GOT3 (cell line): Measurements from ENCODE around the gene TAF1B.
"Not testable (repeated sequence)": the region's sequence is repeated elsewhere in the genome, so short reads cannot be mapped to it uniquely, and the experiment has no call there.

Experiments
- DNase-seq: peaks from one replicate; lab custom pipeline; 2025; ENCODE audit warnings: mixed read lengths; lab: John Stamatoyannopoulos, UW

TAF1B gene

DNA sequence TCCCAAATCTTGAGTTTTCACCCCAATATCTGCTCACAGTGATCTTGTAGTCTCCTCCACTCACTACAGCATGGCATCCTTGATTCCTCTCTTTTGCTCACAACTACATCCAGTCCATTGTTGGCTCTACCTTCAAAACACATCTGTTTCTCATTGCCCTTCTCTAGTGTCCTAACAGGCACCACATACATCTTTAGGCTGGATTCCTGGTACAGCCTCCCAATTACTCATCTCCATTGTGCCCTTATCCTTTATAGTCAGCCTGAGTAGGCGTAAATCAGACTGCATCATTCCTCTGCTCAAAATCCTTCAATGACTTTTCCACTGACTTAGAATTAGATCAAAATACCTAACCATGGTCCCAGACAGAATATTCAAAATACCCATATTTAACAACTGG, 10.7 kb upstream of the TAF1B start:
- DNase-seq = no peak

DNA sequence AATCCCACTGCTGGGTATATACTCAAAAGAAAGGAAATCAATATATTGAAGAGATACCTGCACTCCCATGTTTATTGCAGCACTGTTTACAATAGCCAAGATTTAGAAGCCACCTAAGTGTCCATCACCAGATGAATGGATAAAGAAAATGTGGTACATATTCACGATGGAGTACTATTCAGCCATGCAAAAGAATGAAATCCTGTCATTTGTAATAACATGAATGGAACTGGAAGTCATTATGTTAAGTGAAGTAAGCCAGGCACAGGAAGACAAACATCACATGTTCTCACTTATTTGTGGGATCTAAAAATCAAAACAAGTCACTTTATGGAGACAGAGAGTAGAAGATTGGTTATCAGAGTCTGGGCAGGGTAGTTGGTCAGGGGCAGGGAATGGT, 8.2 kb upstream of the TAF1B start:
- DNase-seq = not testable (repeated sequence)

DNA sequence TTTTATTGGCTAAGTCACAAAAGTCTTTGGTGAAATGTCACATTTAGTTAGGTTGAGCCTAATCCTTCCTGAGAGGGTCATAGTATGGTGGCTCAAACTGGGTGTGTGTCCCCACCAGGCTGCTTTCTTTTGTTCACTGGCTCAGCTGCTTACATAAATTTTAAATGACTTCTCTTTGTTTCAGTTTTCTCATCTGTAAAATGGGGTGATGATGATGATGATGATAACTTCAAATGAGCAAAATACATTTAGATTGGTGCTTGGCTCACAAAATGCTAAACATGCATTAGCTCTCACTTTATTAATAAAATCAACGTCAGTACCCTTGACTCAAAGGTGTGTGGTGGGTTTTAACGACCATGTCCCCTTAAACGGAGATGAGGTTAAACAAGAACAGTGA, 7.2 kb upstream of the TAF1B start:
- DNase-seq = no peak

DNA sequence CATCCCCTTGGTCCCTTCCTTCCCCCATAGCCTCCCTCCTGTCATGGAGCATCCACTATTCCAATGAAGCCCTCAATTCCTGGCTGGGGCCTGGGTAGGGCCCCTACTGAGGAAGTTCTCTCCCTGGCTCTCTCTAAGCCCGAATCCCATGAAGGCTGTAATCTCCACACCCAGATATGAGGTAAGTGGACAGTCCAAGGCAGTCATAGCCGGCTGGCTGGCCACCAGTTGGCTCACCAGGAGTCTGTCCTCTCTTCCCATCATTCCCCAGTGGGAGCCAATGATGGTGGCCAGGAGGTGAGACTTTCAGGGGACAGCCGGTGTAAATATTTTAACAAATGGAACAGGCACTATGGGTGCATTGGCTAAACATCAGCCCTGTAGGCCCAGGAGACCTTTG, 6.8 kb upstream of the TAF1B start:
- DNase-seq = no peak

DNA sequence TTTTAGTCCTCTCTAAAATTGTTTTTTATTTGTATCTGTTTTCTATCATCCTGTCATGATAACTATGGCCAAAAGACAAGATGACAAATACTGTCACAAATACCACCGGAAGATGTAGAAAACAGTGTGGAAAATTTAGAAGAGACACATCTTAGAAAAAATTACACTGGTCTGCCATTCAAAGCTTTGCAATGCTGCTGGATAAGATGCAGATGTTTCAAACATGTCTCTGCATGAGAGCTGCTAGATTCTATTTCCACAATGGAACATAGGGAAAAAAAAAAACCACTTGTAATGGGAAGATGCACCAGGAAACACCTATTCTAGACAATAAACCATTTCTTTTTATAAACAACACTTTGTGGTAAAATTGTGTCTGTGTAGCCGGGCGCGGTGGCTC, 5.8 kb upstream of the TAF1B start:
- no peak for DNase-seq

DNA sequence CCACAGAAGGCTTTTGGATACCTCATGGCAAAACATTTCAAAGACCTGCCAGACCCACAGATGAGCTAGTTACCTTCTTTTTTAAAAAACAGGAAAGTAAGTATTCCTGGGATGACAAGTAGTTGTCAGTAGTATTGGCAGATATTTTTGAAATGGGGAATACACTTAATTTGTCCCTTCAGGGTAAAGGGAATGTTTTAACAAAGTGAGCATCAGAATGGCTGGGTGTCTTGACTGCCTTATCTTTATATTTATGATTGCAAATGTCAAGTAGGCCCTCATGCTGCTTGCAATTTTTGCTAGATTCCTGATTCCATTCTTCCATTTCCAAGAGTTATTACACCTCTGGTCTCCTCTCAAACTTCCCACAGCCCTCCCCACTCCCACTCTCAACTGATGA, 4.9 kb upstream of the TAF1B start:
- DNase-seq = no peak

DNA sequence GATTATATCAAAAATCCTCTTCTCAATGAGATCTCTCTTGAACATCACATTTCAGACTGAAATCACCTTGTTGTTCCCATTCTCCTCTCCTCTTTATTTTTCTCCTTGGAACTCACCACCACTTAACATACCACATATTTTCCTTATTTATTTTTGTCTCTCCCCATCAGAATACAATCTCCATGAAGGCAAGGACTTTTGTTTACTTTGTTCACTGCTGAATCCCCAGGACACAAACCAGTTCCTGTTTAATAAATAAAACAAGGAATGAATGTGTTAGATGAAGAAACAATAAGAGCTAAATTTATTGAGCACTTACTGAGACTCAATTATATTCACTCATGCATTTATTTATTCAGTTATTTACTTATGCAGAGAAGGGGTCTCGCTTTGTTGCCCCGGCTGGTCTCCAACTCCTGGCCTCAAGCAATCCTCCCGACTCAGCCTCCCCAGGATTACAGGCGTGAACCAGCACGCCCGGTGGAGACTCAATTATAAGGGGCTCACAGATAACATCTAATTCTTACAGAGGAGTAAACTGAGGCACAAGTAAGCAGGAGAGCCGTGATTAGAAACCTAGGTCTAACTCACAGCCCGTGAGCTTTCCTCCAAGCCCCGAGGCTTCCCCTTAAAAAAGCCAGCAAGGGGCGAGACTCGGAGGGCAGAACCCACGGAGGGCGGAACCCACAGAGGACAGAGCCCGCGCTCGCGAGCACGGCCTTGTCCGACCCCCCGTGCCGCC, 616 bp upstream of the TAF1B start:
- no peak for DNase-seq

DNA sequence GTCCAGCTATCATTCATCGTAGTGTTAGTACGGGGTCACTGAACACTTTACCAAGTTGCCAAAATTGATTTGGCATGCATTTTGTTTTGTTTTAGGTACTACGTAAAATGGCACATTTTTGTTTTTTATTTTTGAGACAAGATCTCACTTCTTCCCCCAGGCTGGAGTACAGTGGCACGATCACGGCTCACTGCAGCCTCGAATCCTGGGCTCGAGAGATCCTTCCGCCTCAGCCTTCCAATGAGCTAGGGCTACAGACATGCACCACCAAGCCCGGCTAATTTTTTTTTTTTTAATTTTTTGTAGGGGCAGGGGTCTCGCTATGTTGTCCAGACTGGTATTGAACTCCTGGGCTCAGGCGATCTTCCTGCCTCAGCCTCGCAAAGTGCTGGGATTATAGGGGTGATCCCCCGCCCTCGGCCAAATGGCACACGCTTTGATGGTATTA, 786 bp downstream of the TAF1B start:
- no peak for DNase-seq

DNA sequence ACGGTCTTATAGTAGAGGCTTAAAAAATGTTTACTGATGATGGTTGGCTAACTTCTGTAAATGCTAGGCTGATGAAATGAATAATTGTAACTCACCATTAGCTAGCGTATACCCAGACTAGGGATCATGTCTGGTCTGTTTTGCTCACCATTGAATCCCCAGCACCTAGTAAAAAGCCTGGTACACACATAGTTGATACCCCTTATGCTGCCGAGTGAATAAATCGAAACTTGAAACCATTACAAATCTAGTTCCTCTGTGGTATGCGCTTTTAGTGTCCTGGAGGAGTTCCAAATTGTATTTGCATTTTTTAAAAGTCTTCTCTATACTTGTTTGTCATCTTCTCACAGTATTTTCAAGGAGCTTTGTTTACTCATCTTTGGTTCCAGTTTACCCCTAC, 1.3 kb downstream of the TAF1B start:
- no peak for DNase-seq

DNA sequence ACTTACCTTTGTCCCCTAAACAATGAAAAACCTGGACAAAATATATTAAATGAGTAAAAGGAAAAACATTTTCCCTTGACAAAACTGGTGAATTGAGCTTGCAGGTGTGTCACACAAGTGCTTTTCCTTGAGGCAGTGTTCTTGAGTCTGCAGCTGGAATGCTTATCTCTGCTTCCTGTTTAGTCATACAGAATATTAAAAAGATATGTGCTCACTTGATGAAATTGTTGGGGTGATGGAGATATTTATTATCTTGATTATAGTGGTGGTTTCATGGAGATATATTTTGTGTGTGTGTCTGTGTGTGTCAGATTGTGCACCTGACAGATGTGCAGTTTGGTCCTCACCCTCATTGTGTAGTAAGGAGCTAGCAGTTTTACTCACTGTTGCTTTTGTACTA, 3.3 kb downstream of the TAF1B start:
- no peak for DNase-seq

DNA sequence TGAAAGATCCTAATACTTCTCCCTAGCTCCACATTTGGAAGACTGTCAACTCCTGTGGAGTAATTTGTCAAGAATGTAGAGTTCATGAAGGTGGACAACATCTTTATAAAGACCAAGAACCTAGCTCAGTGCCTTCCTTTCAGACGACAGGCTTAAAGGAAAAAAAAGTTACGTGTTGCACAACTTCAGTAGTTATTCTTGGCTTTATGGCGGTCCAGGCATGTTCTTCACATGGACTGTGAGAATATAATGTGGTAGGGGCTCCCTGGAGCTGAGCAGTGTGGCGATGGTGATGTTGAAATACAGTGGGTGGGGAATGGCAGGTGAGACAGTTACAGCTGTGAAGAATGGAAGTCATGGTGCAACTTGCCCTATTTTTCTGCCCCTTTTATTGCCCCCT, 3.9 kb downstream of the TAF1B start:
- no peak for DNase-seq

DNA sequence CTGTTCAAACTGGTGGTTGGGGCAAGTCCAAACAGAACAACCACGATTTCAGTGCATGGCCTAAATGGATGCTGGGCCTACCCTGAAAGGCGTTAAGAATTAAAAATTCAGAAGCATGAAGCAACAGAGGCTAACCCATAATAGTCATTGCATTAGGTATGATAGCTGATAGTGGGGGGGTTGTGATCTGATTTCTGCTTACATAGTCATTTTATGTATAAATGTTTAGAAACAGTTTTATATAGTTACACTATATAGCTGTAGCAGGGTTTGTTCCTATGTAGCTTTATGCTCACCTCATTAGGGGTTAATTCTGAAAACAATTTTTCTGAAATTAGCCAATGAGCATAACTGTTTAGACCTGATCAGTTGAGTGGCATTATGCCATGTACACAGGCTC, 9.6 kb downstream of the TAF1B start:
- DNase-seq = no peak

DNA sequence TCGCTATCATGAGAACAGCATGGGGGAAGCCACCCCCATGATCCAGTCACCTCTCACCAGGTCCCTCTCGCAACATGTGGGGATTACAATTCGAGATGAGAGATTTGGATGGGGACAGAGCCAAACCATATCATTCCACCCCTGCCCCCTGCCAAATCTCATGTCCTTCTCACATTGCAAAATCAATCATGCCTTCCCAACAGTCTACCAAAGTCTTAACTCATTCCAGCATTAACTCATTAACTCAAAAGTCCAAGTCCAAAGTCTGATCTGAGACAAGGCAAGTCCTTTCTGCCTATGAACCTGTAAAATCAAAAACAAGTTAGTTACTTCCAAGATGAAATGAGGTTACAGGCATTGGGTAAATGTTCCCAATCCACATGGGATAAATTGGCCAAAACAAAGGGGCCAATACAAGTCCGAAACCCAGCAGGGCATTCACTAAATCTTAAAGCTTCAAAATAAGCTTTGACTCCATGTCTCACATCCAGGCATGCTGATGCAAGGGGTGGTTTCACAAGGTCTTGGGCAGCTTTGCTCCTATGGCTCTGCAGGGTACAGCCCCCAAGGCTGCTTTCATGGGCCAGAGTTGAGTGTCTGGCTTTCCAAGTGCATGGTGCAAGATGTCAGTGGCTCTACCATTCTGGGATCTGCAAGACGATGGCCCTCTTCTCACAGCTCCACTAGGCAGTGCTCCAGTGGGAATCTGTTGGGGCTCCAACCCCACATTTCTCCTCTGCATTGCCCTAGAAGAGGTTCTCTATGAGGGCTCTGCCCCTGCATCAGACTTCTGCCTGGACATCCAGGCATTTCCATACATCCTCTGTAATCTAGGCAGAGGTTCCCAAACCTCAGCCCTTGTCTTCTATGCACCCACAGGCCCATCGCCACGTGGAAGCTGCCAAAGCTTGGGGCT, 14.8 kb downstream of the TAF1B start:
- DNase-seq = no peak

DNA sequence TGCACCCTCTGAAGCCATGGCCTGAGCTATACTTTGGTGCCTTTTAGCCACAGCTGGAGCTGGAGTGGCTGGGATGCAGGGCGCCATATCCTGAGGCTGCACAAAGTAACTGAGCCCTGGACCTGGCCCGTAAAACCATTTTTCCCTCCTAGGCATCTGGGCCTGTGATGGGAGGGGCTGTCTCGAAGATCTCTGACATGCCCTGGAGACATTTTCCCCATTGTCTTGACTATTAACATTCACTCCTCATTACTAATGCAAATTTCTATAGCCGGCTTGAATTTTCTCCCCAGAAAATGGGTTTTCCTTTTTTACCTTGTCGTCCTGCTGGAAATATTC, 15.4 kb downstream of the TAF1B start:
- no peak for DNase-seq

DNA sequence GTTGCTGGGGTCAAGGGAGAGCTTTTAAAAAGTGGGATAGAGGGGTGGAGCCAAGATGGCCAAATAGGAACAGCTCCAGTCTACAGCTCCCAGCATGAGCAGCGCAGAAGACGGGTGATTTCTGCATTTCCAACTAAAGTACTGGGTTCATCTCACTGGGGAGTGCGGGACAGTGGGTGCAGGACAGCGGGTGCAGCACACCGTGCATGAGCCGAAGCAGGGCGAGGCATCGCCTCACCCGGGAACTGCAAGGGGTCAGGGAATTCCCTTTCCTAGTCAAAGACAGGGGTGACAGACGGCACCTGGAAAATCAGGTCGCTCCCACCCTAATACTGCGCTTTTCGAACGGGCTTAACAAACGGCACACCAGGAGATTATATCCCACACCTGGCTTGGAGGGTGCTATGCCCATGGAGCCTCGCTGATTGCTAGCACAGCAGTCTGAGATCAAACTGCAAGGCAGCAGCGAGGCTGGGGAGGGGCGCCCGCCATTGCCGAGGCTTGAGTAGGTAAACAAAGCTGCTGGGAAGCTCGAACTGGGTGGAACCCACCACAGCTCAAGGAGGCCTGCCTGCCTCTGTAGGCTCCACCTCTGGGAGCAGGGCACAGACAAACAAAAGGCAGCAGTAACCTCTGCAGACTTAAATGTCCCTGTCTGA, 17.8 kb downstream of the TAF1B start:
- DNase-seq = not testable (repeated sequence)

DNA sequence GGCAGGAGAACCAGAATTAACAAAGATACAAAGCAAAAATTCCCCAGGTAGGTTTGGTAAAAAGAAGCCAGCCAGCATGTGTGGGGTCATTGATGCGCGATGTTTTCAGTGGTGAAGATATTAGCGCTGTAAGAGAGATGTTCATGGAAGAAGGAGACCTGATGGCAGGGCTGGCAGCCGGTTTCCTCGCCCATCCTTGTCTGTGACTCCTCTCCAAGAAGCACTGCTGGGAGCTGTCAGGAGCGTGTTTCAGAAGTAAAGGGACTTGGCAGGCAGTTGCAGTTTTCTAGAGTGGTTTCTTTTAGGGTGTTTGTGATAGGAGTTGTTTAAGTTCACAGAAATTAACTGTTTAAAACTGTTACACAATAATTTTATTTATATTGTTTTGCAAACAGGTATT, 24.6 kb downstream of the TAF1B start:
- DNase-seq = no peak

DNA sequence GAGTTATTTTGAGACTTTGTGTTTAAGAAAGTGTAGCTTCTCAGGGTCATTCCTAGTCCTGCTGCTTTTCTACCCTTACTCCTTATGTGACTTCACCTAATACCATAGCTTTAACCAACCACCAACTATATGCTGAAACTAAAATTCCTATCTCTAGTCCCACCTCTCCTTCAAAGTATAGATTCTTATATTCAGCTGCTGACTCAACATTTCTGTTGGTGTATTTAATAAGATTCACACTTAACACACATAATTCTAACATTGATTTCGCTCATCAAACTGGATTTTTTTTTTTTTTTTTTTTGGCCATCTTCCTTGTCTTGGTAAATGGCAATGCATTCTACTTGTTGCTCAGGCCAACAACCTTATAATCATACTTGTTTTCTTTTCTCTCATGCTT, 30.1 kb downstream of the TAF1B start:
- no peak for DNase-seq

DNA sequence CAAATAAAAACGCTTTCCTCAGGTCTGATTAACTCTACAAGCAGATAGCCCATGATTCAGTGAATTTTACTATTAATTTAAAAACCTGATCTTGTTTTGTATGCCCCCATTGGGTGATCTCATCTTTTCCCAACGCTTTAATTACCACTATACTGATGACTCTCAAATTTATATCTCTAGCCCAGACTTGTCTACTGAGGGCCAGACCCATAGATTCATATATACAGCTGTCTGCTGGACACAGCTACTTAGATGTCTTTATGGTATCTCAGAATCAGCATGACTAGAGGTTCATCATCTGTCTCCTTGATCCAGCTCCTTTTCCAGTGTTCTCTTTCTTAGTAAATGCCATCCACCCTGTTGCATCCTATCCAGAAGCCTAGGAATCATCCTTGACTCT, 33.8 kb downstream of the TAF1B start:
- no peak for DNase-seq

DNA sequence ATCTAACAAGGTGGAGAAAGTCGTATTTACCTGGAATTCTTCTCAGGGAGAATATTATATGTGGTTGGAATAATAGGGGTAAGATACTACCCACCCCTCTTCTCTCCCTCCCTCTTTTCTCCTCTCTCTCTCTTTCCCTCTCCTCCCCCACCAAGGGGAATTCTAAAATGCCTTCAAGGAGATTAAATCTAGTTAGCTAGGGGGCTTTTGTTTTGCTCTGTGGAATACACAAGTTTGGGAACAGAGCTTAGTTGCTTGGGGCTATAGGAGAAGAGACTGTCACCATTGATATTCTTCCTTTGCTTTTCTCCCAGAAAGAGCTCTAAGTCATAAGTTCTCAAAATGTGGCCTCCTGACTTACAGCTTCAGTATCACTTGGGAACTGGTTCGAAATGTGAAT, 34.5 kb downstream of the TAF1B start:
- no peak for DNase-seq

DNA sequence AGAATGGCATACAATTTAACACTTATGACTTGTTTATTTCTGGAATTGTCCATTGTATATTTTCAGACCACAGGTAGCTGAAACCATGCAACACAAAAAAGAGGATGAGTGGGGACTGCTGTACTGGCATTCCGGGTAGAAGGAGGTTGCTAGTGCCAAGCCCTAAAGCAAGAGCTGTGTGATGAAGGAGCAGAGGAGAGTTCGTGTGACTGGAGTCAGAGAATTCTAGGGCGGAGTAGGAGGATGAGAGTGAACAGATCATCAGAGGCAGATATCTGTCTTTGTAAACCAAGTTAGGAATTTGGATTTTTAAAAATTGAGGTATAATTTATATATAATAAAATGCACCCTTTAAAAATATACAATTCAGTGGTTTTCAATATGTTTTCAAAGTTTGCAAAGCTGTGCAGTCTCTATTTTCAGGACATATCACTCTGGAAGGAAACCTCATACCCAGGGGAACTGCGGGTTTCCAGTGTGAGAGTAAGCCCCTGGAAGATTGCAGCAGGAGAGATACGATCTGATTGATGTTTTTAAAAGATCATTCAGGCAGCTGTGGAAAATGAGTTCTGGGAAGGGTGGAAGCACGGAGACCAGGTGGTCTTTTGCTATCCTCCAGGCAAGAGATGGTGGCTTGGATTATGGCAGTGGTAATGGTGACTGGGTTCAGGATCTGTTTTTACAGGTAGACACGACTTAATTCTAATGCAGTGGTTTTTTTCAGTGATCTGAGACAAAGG, 36.4 kb downstream of the TAF1B start:
- no peak for DNase-seq

DNA sequence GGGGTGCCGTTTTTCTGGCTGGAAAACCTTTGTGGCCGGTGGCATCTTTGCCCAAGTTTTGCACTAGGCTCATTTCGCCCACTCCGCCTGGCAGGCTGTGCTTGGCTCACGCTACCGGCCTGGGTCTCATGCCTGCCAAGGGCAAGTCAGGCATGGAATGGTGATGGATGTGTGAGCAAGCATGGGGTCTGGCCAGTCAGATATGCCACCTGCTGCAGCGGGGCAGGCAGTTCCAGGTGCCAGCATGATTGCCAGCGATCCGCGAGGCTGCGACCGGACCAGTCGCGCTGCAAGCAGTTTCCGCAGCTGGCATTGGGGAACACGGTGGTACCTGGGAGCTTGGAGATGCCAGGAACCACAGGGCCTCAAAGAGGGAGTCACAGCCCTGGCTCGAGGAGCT, 40.6 kb downstream of the TAF1B start:
- no peak for DNase-seq

DNA sequence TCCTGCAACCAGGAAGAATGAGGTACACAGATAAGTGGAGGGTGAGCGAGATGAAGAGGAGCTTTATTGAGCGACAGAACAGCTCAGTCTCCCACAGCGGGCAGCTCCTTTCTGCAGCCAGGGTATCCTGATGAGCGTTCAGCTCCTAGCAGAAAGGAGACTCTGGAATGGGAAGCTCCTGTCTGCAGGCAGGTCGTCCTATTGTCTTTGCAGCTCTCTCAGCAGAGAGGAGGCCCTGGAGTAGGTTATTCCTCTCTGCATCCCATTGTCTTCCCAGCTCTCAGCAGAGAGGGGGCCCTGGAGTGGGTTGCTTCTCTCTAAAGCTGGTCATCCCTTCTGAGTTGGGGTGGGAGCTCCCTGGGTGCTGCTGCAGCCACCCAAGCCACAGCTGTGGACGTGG, 41.2 kb downstream of the TAF1B start:
- no peak for DNase-seq
